HG03095 (cell line): Measurements from ENCODE around the gene ABHD16B.
"Not testable (repeated sequence)": the region's sequence is repeated elsewhere in the genome, so short reads cannot be mapped to it uniquely, and the experiment has no call there.

Experiments
- ATAC-seq: cut with Tn5 transposase; IDR thresholded peaks from one replicate; pipeline ENCODE4 v1.9.1; 2021; ENCODE audit warnings: moderate library complexity; ENCODE audit not compliant: unreplicated experiment

The ABHD16B gene

GRCh38 chr20:63877755-63878470, 16.6 kb downstream of the ABHD16B start:
- no peak for ATAC-seq

GRCh38 chr20:63878899-63879663, 17.8 kb downstream of the ABHD16B start:
- no peak for ATAC-seq

GRCh38 chr20:63880901-63881300, 19.6 kb downstream of the ABHD16B start:
- ATAC-seq, result not testable (repeated sequence)

- no peak for ATAC-seq
Measured at GRCh38 chr20:63881451-63882226, 20.3 kb downstream of the ABHD16B start.

- ATAC-seq, result no peak
Measured at GRCh38 chr20:63882257-63883200, 21.2 kb downstream of the ABHD16B start.

- no peak for ATAC-seq
Measured at GRCh38 chr20:63883201-63883593, 21.9 kb downstream of the ABHD16B start.

GRCh38 chr20:63884506-63885263, 23.4 kb downstream of the ABHD16B start:
- no peak for ATAC-seq

- ATAC-seq, result no peak
Measured at GRCh38 chr20:63885264-63886053, 24.2 kb downstream of the ABHD16B start.

- ATAC-seq, result no peak
Measured at GRCh38 chr20:63886054-63886419, 24.7 kb downstream of the ABHD16B start.

- ATAC-seq, result no peak
Measured at GRCh38 chr20:63886921-63887320, 25.6 kb downstream of the ABHD16B start.

GRCh38 chr20:63889241-63890200, 28.2 kb downstream of the ABHD16B start:
- ATAC-seq, result no peak

- no peak for ATAC-seq
Measured at GRCh38 chr20:63890201-63890576, 28.9 kb downstream of the ABHD16B start.

- ATAC-seq, result no peak
Measured at GRCh38 chr20:63890616-63891015, 29.3 kb downstream of the ABHD16B start.

GRCh38 chr20:63891061-63892002, 30.0 kb downstream of the ABHD16B start:
- no peak for ATAC-seq

- no peak for ATAC-seq
Measured at GRCh38 chr20:63892402-63892801, 31.1 kb downstream of the ABHD16B start.

GRCh38 chr20:63893999-63894357, 32.7 kb downstream of the ABHD16B start:
- ATAC-seq, result no peak
